ENCODE results near the gene RUNX1.

- no peak for TF ChIP-seq CTCF (IDR thresholded peaks at IDR 0.05)
- TF ChIP-seq EZH2 (IDR thresholded peaks at IDR 0.05; ENCODE audit: borderline replicate concordance, insufficient read depth, low read depth, low read length, poor library complexity, severe bottlenecking) = no peak
These were observed 109.3 kb downstream of the RUNX1 start for GRCh38 chr21:34939673-34940331.

All from B cell (primary cell).